Measurements from ENCODE around the gene IFI27L1.

IFI27L1 gene

GRCh38 chr14:94079891-94080620 lies 1.1 kb upstream of the IFI27L1 start:
- no peak for DNase-seq (ENCODE audit: low read depth in 2 of 2)

- no peak for DNase-seq (ENCODE audit: low read depth in 2 of 2)
Observed at GRCh38 chr14:94081386-94081820, 293 bp downstream of the IFI27L1 start.

GRCh38 chr14:94087891-94088290 lies 6.8 kb downstream of the IFI27L1 start:
- DNase-seq (ENCODE audit: low read depth in 2 of 2) = no peak

- DNase-seq (ENCODE audit: low read depth in 2 of 2) = no peak
Observed at GRCh38 chr14:94088516-94088915, 7.4 kb downstream of the IFI27L1 start.

GRCh38 chr14:94089479-94089878 lies 8.4 kb downstream of the IFI27L1 start:
- DNase-seq (ENCODE audit: low read depth in 2 of 2) = no peak

- DNase-seq (ENCODE audit: low read depth in 2 of 2) = no peak
Observed at GRCh38 chr14:94093418-94093817, 12.3 kb downstream of the IFI27L1 start.

- DNase-seq (ENCODE audit: low read depth in 2 of 2) = no peak
Observed at GRCh38 chr14:94097091-94097490, 16.0 kb downstream of the IFI27L1 start.

- DNase-seq (ENCODE audit: low read depth in 2 of 2) = no peak
Observed at GRCh38 chr14:94098326-94098992, 17.3 kb downstream of the IFI27L1 start.

- no peak for DNase-seq (ENCODE audit: low read depth in 2 of 2)
Observed at GRCh38 chr14:94099006-94099405, 17.9 kb downstream of the IFI27L1 start.

GRCh38 chr14:94100847-94101246 lies 19.7 kb downstream of the IFI27L1 start:
- no peak for DNase-seq (ENCODE audit: low read depth in 2 of 2)

- DNase-seq (ENCODE audit: low read depth in 2 of 2) = no peak
Observed at GRCh38 chr14:94101748-94102147, 20.6 kb downstream of the IFI27L1 start.

GRCh38 chr14:94102768-94103482 lies 21.8 kb downstream of the IFI27L1 start:
- no peak for DNase-seq (ENCODE audit: low read depth in 2 of 2)

- DNase-seq (ENCODE audit: low read depth in 2 of 2) = no peak
Observed at GRCh38 chr14:94103554-94104150, 22.5 kb downstream of the IFI27L1 start.

- DNase-seq (ENCODE audit: low read depth in 2 of 2) = no peak
Observed at GRCh38 chr14:94104731-94105130, 23.6 kb downstream of the IFI27L1 start.

- DNase-seq (ENCODE audit: low read depth in 2 of 2) = no peak
Observed at GRCh38 chr14:94109915-94110250, 28.8 kb downstream of the IFI27L1 start.

GRCh38 chr14:94110552-94111181 lies 29.6 kb downstream of the IFI27L1 start, which contains the start of gene IFI27:
TSS of gene IFI27 (plus strand) at chr14:94110736.
- no peak for DNase-seq (ENCODE audit: low read depth in 2 of 2)

- no peak for DNase-seq (ENCODE audit: low read depth in 2 of 2)
Observed at GRCh38 chr14:94111276-94112095, 30.4 kb downstream of the IFI27L1 start.

GRCh38 chr14:94112513-94113063 lies 31.5 kb downstream of the IFI27L1 start:
- no peak for DNase-seq (ENCODE audit: low read depth in 2 of 2)

- no peak for DNase-seq (ENCODE audit: low read depth in 2 of 2)
Observed at GRCh38 chr14:94113073-94113472, 32.0 kb downstream of the IFI27L1 start.

- DNase-seq (ENCODE audit: low read depth in 2 of 2) = no peak
Observed at GRCh38 chr14:94113490-94113889, 32.4 kb downstream of the IFI27L1 start.
